ENCODE measurements around the gene ATF7IP2.
"Not testable (repeated sequence)": the region's sequence is repeated elsewhere in the genome, so short reads cannot be mapped to it uniquely, and the experiment has no call there.

DNA sequence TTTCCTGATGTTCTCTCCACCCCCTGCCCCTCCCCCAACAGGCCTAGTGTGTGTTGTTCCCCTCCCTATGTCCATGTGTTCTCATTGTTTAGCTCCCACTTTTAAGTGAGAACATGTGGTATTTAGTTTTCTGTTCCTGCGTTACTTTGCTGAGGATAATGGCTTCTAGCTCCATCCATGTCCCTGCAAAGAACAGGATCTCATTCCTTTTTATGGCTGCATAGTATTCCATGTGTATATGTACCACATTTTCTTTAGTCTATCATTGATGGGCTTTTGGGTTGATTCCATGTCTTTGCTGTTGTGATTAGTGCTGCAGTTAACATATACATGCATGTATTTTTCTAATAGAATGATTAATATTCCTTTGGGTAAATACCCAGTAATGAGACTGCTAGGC is 90.8 kb downstream of the ATF7IP2 start:
- TF ChIP-seq, protein P1, sequence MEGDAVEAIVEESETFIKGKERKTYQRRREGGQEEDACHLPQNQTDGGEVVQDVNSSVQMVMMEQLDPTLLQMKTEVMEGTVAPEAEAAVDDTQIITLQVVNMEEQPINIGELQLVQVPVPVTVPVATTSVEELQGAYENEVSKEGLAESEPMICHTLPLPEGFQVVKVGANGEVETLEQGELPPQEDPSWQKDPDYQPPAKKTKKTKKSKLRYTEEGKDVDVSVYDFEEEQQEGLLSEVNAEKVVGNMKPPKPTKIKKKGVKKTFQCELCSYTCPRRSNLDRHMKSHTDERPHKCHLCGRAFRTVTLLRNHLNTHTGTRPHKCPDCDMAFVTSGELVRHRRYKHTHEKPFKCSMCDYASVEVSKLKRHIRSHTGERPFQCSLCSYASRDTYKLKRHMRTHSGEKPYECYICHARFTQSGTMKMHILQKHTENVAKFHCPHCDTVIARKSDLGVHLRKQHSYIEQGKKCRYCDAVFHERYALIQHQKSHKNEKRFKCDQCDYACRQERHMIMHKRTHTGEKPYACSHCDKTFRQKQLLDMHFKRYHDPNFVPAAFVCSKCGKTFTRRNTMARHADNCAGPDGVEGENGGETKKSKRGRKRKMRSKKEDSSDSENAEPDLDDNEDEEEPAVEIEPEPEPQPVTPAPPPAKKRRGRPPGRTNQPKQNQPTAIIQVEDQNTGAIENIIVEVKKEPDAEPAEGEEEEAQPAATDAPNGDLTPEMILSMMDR (conservative IDR thresholded peaks at IDR 0.05) = not testable (repeated sequence)
- not testable (repeated sequence) for TF ChIP-seq ZFX (IDR thresholded peaks at IDR 0.05)
